Central memory CD8-positive, alpha-beta T cell (primary cell): ENCODE measurements around the gene ZSCAN22.
"Not testable (repeated sequence)": the region's sequence is repeated elsewhere in the genome, so short reads cannot be mapped to it uniquely, and the experiment has no call there.

Experiments
- ATAC-seq: fragments of 150-1000 bp; cut with Tn5 transposase; replicated peaks from 2 replicates; pipeline ENCODE4 v1.10.0; 2022; ENCODE audit warnings: mild to moderate bottlenecking, moderate FRiP score, moderate number of reproducible peaks; ENCODE audit not compliant: poor library complexity, severe bottlenecking; ENCODE audit errors: extremely low read depth
- DNase-seq, 2 donors: peaks; one replicate each; pipeline ENCODE4 v3.0.0; 2021; ENCODE audit warnings: low spot score in 2 of 2
- H3K27ac Mint-ChIP-seq: one replicate; pipeline ENCODE4 v1.8.0; 2022; ENCODE audit warnings: low read depth, mild to moderate bottlenecking, moderate library complexity, mixed read lengths
- H3K27me3 Mint-ChIP-seq: one replicate; pipeline ENCODE4 v1.8.0; 2022; ENCODE audit warnings: mixed read lengths
- H3K36me3 Mint-ChIP-seq: one replicate; pipeline ENCODE4 v1.8.0; 2022; ENCODE audit warnings: mild to moderate bottlenecking, moderate library complexity, mixed read lengths; ENCODE audit not compliant: insufficient read depth
- H3K4me1 Mint-ChIP-seq: one replicate; pipeline ENCODE4 v1.8.0; 2022; ENCODE audit warnings: mixed read lengths
- H3K4me3 Mint-ChIP-seq: one replicate; pipeline ENCODE4 v1.8.0; 2022; ENCODE audit warnings: mild to moderate bottlenecking, moderate library complexity, mixed read lengths
- H3K9me3 Mint-ChIP-seq: one replicate; pipeline ENCODE4 v1.8.0; 2022; ENCODE audit warnings: mixed read lengths

The ZSCAN22 gene

DNA sequence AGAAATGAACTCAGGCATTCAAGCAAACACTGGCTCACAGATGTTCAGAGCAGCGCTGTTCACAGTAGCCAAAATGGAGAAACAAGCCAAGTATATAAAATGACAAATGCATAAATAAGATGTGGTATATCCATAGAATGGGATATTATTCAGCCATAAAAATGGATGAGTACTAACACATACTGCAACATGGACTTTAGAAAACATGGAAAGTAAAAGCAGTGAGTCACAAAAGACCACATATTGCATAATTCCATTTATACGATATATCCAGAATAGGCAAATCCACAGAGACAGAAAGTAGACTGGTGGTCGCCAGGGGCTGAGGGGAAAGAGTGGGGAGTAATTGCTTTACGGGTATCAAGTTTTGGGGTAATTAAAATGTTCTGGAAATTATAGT lies 47.4 kb downstream of the ZSCAN22 start:
- Mint-ChIP-seq H3K36me3 (no peaks in the 10 kb centered on the region), H3K9me3 (no peaks in the 10 kb centered on the region), H3K4me3 (no peak overlapping the region), H3K27me3 (no peaks in the 10 kb centered on the region), H3K4me1 (peaks cover 4% of the 10 kb centered on the region), H3K27ac (no peak overlapping the region)
- ATAC-seq (no peak), DNase-seq (no peak)

DNA sequence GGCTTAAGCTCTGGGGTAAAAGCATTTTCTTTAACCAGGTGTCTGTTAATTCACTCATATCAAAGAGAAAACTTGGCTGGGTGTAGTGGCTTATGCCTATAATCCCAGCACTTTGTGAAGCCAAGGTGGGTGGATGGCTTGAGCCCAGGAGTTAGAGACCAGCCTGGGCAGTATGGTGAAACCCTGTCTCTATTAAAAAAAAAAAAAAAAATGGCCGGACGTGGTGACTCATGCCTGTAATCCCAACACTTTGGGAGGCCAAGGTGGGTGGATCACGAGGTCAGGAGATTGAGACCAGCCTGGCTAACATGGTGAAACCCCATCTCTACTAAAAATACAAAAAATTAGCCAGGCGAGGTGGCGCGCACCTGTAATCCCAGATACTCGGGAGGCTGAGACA lies 49.9 kb downstream of the ZSCAN22 start:
- not testable (repeated sequence) for H3K27me3 Mint-ChIP-seq, ATAC-seq, H3K4me3 Mint-ChIP-seq, H3K27ac Mint-ChIP-seq, DNase-seq, H3K9me3 Mint-ChIP-seq
- Mint-ChIP-seq H3K4me1 (peaks cover 22% of the 10 kb centered on the region), H3K36me3 (peaks cover 11% of the 10 kb centered on the region)

- H3K4me3 Mint-ChIP-seq, result peak overlapping the region; percentile 88
- peaks cover 17% of the 10 kb centered on the region for H3K36me3 Mint-ChIP-seq
- ATAC-seq, result no peak
- no peaks in the 10 kb centered on the region for H3K27me3 Mint-ChIP-seq
- DNase-seq, result no peak
- peaks cover 28% of the 10 kb centered on the region for H3K4me1 Mint-ChIP-seq
- H3K9me3 Mint-ChIP-seq, result no peaks in the 10 kb centered on the region
- H3K27ac Mint-ChIP-seq, result peak overlapping the region; percentile 94
Observed at GRCh38 chr19:58379246-58379645, 52.5 kb downstream of the ZSCAN22 start.

GRCh38 chr19:58380037-58380661 lies 53.4 kb downstream of the ZSCAN22 start:
- H3K27me3 Mint-ChIP-seq, result no peaks in the 10 kb centered on the region
- H3K27ac Mint-ChIP-seq, result peak overlapping the region; percentile 94
- no peak for ATAC-seq
- H3K4me3 Mint-ChIP-seq, result peak overlapping the region; percentile 88
- DNase-seq, result no peak
- H3K4me1 Mint-ChIP-seq, result peaks cover 28% of the 10 kb centered on the region
- no peaks in the 10 kb centered on the region for H3K9me3 Mint-ChIP-seq
- H3K36me3 Mint-ChIP-seq, result peaks cover 17% of the 10 kb centered on the region

DNA sequence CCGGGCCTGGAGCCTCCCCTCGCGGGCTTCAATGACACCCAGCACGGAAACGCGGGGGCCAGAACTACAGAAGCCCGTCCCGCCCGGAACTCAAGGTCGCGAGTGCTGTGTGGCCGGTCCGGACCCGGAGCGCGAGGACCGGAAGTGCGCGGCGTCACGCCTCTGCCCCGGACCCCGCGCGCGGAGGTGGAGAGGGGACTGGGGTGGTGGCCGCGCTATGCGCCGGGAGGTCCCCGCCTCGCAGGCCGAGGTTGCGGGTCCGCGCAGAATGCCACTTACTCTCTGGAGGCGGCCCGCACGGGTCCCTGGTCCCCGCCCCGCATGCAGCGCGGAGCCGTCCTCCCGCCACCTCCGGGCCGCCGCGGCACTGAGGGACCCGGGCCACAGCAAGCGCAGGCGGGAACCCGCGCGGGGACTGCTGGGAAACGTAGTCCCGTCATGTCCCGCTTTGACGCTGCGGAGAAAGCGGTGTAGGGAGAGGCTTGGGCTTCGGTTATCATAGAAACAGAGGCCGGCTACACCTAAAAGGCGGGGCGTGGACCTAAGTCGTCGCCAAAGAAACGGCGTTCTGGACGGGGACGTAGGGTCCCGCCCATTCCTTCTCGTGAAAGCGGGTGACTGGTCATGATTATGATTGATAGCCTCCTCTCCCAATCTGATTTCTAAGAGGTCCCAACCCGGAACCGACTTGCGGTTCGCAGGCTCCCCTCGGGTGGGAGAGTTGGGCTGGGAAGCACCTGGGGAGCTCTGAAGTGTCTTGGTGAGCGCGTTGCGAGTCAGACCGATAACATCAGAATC lies 54.1 kb downstream of the ZSCAN22 start, which contains the start of gene ZNF837:
TSS of gene ZNF837 (minus strand) at position 369 of the 798 bp plus-strand sequence. CDS start 11,698 bp downstream, outside the sequence.
- ATAC-seq, result peak; percentile 84
- H3K4me1 Mint-ChIP-seq, result peaks cover 32% of the 10 kb centered on the region
- H3K36me3 Mint-ChIP-seq, result peaks cover 22% of the 10 kb centered on the region
- no peaks in the 10 kb centered on the region for H3K9me3 Mint-ChIP-seq
- no peaks in the 10 kb centered on the region for H3K27me3 Mint-ChIP-seq
- peak within 1 kb of the TSS; percentile 88 for H3K4me3 Mint-ChIP-seq
- peak; percentile 93 to 98 for DNase-seq
- peak within 1 kb of the TSS; percentile 94 for H3K27ac Mint-ChIP-seq

DNA sequence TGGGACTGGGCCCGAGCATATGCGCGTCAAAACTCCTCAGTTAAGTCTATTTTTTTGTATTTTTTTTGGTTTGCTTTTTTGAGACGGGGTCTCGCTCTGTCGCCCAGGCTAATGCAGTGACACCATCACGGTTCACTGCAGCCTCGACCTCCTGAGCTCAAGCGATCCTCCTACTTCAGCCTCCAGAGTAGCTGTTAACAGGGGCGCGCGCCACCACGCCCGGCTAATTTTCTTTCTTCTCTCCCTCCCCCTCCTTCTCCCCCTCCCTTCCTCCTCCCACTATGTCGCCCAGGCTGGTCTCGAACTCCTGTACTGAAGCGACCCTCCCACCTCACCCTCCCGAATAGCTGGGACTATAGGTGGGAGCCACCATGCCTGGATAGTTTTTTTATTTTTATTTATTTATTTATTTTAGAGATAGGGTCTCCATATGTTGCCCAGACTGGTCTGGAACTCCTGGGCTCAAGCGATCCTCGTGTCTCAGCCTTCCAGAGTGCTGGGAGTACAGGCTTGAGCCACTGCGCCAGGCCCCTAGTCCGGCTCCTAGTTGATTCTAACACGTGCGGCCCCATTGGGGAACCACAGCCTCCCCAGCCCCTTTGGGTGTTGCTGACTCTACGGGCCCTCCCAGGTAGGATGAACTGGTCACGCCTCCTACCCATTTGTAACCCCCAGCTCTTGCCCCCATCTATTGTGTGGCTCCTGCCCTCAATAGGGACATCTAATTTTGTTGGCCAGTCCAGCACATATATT lies 54.8 kb downstream of the ZSCAN22 start:
- ATAC-seq (no peak), DNase-seq (no peak)
- Mint-ChIP-seq H3K4me1 (peaks cover 32% of the 10 kb centered on the region), H3K4me3 (peak overlapping the region; percentile 88), H3K9me3 (no peaks in the 10 kb centered on the region), H3K27me3 (no peaks in the 10 kb centered on the region), H3K36me3 (peaks cover 29% of the 10 kb centered on the region), H3K27ac (peak overlapping the region; percentile 94)

DNA sequence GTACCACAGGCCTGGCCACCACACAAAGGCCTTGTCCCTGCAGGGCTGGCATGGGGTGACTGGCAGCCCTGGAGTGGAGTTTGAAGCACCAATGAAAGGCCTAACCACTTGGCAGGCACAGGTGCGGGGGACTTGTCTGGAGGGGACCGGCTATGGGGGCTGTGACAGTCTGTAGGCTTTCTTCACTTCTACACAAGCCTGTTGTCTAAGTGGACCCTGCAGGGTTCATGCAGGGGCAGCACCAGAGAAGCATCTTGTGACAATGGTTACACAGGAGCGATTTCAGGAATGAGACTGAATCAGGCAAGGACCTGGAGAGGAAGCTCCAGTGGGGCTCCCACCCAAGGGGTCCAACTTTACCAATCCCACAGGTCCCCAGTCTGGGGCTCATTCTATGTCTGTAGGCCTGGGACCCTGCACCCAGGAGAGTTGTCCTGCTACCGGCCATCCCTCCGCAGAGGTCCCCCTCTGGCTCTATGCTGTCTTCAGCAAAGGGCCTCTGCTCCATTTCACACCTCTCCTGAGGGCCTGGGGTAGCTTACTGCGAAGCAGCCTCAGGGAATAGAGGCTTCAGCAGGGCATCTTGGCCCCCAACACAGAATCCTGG lies 56.3 kb downstream of the ZSCAN22 start:
- Mint-ChIP-seq H3K27me3 (no peaks in the 10 kb centered on the region), H3K9me3 (no peaks in the 10 kb centered on the region), H3K36me3 (peaks cover 44% of the 10 kb centered on the region), H3K4me1 (peaks cover 42% of the 10 kb centered on the region), H3K4me3 (peak overlapping the region; percentile 88), H3K27ac (peak overlapping the region; percentile 94)
- ATAC-seq (no peak), DNase-seq (no peak)

GRCh38 chr19:58385313-58385890 lies 58.6 kb downstream of the ZSCAN22 start:
- peaks cover 28% of the 10 kb centered on the region for H3K4me1 Mint-ChIP-seq
- H3K27me3 Mint-ChIP-seq, result no peaks in the 10 kb centered on the region
- no peaks in the 10 kb centered on the region for H3K9me3 Mint-ChIP-seq
- peak overlapping the region; percentile 89 for H3K4me3 Mint-ChIP-seq
- DNase-seq, result no peak
- ATAC-seq, result no peak
- H3K27ac Mint-ChIP-seq, result peak overlapping the region; percentile 98
- H3K36me3 Mint-ChIP-seq, result peaks cover 54% of the 10 kb centered on the region

- no peak for ATAC-seq
- Mint-ChIP-seq H3K4me1 (peaks cover 31% of the 10 kb centered on the region), H3K27me3 (no peaks in the 10 kb centered on the region), H3K9me3 (no peaks in the 10 kb centered on the region), H3K4me3 (peak overlapping the region; percentile 89), H3K27ac (peak overlapping the region; percentile 98), H3K36me3 (peaks cover 58% of the 10 kb centered on the region)
- DNase-seq, result no peak
Observed at GRCh38 chr19:58385891-58386575, 59.2 kb downstream of the ZSCAN22 start.

DNA sequence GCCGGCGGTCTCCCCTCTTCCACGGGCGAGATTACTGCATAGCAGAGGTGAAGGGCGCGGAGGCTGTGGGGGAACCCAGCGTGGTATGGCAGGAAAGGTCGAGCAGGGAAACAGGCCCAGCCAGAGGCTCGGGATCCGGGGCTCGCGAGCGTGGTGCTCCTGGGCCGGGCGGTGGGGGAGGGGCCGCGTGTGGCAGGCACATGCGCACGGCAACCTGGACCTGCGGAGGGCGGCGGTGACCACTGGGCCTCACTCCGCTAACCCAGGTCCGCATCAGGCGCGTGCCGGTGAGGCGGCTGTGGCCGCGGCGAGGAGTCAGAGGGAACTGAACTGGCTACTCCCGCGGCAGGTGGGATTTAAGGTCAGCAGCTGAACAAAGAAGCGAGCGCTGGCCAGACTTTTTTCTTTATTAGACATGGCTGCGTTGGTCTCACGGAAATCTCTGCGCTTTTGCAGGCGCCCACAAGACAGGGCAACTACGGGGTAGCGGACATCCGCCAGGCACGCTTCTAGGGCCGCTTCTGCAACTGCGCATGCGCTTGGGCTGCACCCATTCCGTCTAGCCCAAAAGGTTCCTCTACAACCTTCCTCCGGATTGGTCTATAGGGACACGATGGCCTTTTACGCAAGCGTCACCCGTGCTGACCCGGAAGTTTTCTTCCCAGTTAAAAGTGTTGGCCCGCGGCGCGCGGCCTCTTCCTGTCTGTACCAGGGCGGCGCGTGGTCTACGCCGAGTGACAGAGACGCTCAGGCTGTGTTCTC lies 60.0 kb downstream of the ZSCAN22 start, which contains the start of gene RPS5:
TSS of gene RPS5 (plus strand) at position 694 of the 762 bp plus-strand sequence. CDS start 869 bp downstream, outside the sequence.
- Mint-ChIP-seq H3K4me1 (peaks cover 29% of the 10 kb centered on the region), H3K4me3 (peak within 1 kb of the TSS; percentile 89), H3K27ac (peak within 1 kb of the TSS; percentile 98), H3K36me3 (peaks cover 63% of the 10 kb centered on the region), H3K27me3 (no peaks in the 10 kb centered on the region), H3K9me3 (no peaks in the 10 kb centered on the region)
- peak; percentile 83 to 95 for DNase-seq
- ATAC-seq, result peak; percentile 95
